Thyroid gland (tissue), 4 donors: ENCODE results near the gene TMEM97. TPM values are rescaled to one million over a fixed set of nuclear protein-coding genes. Genes with fewer than 3 reads are reported as not detected.

Experiments
- DNase-seq, 2 donors: peaks; one replicate each; pipeline ENCODE4 v3.0.0-alpha.2; 2019
- H3K27ac ChIP-seq, 3 donors: fragments of 200-600 bp; sonication (generic); 1 replicate in 2 of 3; 2 replicates in 1 of 3; pipeline ENCODE4 v1.5.1; 2016 to 2019; ENCODE audit warnings: mild to moderate bottlenecking in 1 of 3, moderate library complexity in 1 of 3
- H3K27me3 ChIP-seq: fragments of 200-600 bp; sonication (generic); one replicate; pipeline ENCODE4 v1.5.1; 2019
- H3K36me3 ChIP-seq, 2 donors: fragments of 200-600 bp; sonication (generic); one replicate each; pipeline ENCODE4 v1.5.1; 2016 to 2019
- H3K4me1 ChIP-seq, 2 donors: fragments of 200-600 bp; sonication (generic); one replicate each; pipeline ENCODE4 v1.5.1; 2017 to 2019
- H3K4me3 ChIP-seq, 3 donors: fragments of 200-600 bp; sonication (generic); replicated peaks in 1 of 3; 1 replicate in 2 of 3; 2 replicates in 1 of 3; pipeline ENCODE4 v1.5.1; 2016; ENCODE audit warnings: mild to moderate bottlenecking in 1 of 3
- H3K9me3 ChIP-seq: fragments of 200-600 bp; sonication (generic); one replicate; pipeline ENCODE4 v1.5.1; 2017
- CTCF ChIP-seq, 6 experiments: fragments of 200-600 bp in 3 of 6; fragments of 450-650 bp in 3 of 6; sonication (generic) in 3 of 6; IDR thresholded peaks; one replicate each; pipeline ENCODE4 v1.5.1; 2016 to 2019; ENCODE audit warnings: antibody characterized with exemption in 6 of 6, mild to moderate bottlenecking in 2 of 6, inconsistent platforms in 1 of 6, moderate library complexity in 1 of 6
- POLR2A ChIP-seq, 2 donors: fragments of 450-650 bp; IDR thresholded peaks; one replicate each; pipeline ENCODE4 v1.6.1; 2017; ENCODE audit warnings: antibody characterized with exemption in 2 of 2, mild to moderate bottlenecking in 2 of 2, moderate library complexity in 1 of 2
- WGBS, 2 donors: methylation state at CpG; one replicate each; pipeline ENCODE4 v1.1.5; 2017; 5-methylcytosine and 5-hydroxymethylcytosine counted together
- intact Hi-C: fragments of 100-400 bp; cut with DNase I; formaldehyde crosslinking; loops from one replicate; pipeline ENCODE4 v1.15.1; 2023
- total RNA-seq, 4 donors: library from RNA; depleted of rRNA; stranded (reverse); fragments of >200 nt; gene quantifications; one replicate each; pipeline ENCODE4 v1.2.3, GENCODE V29; 2016

The TMEM97 gene
- total RNA-seq, 4 donors from 2014 or later = 3.1 to 5.2 (median 4.5) TPM

DNA sequence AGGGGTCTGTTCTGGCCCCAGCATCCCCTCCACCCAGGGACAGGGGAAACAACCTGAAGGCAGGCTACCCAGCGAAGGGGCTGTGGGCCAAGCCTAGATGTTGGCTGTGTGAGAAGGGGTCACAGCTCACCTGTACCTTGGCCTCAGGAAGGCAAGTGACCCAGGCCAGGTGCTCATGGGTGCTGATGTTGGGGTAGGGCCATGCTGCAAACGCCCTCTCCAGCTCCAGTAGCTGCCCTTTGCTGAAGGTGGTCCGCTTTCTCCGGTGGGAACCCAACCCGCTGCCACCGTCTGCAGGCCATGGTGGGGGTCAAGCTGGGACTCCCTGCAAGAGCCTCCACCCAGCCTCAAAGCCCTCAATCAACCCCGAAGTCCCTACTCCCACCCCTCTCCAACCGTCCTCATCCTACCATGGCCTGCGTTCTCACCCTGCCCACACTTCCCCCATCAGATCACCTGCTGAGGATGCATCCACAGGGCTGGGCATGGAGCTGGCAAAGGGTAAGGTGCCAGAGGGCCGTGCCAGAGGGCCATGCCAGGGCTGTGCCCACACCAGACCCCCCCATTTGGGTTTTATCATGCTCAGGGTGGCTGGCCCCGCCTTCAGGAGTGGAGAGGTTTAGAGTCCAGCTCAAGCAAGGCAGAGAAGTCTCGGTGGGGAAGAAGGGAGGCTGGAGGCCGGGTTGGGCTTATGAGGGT is 45.8 kb downstream of the TMEM97 start, which contains the start of gene SEBOX:
Gene SEBOX (minus strand): TSS at position 535 of the 699 bp plus-strand sequence. CDS start 48 bp downstream, at position 487.
- Histone ChIP-seq H3K4me1 (no peaks in the 10 kb centered on the region), H3K9me3 (no peaks in the 10 kb centered on the region), H3K27me3 (no peaks in the 10 kb centered on the region), H3K27ac (no peak within 1 kb of the TSS), H3K4me3 (no peak within 1 kb of the TSS), H3K36me3 (peaks cover 27 to 34% of the 10 kb centered on the region in 2 donors)
- TF ChIP-seq CTCF (IDR thresholded peaks at IDR 0.05) (no peak), POLR2A (IDR thresholded peaks at IDR 0.05) (no peak)
- no peak for DNase-seq
- 95 to 97% methylated on average over 13 of the region's 13 CpGs for WGBS, 2 donors
- intact Hi-C loops = no loop called here

DNA sequence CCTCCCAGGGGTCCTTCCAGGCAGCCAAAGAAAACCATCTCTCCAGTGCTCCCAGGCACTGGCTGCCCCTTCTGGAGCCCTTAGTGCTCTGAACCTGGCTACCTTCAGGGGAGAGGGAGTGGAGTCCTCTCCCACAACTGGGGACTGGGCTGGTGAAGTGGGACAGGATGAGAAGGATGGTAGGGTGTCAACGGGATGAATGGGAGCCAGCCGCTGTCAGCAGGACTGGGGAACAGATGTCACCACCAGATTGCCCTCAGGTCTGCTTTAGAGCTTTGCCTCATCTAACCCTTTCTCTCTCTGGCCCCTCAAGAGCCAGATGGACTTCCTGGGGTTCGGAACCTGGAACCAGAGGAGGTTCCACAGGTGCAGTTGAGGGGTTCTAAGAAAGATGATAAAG is 46.5 kb downstream of the TMEM97 start:
- Histone ChIP-seq H3K27me3 (no peaks in the 10 kb centered on the region), H3K9me3 (no peaks in the 10 kb centered on the region), H3K4me1 (no peaks in the 10 kb centered on the region), H3K4me3 (no peak overlapping the region), H3K27ac (no peak overlapping the region), H3K36me3 (peaks cover 21 to 28% of the 10 kb centered on the region in 2 donors)
- no peak for DNase-seq
- intact Hi-C loops = no loop called here
- TF ChIP-seq POLR2A (IDR thresholded peaks at IDR 0.05) (no peak), CTCF (IDR thresholded peaks at IDR 0.05) (no peak)
- 90 to 95% methylated on average over 3 of the region's 3 CpGs for WGBS, 2 donors

DNA sequence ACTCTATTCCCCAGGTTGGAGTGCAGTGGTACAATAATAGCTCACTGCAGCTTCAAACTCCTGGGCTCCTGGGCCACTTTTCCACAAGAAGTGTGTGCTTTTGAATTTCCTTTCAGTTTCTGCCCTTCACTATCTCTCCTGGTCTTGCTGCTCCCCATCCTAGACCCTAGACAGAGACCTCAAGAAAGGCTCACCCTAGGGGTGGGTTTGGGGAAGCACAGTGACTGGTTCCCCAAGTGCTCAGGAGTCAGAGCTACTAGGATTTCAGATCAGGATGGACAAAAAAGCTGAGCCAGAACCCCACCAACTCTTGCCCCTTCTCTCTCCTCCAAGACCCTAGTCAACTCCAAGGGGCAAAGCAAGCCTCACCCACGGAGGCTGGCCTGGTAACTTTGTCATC is 47.6 kb downstream of the TMEM97 start:
- Histone ChIP-seq H3K9me3 (no peaks in the 10 kb centered on the region), H3K4me1 (peaks cover 2 to 10% of the 10 kb centered on the region in 2 donors), H3K36me3 (peaks cover 10 to 16% of the 10 kb centered on the region in 2 donors), H3K27ac (no peak overlapping the region), H3K27me3 (no peaks in the 10 kb centered on the region), H3K4me3 (no peak overlapping the region)
- 40% methylated on average over 1 of the region's 1 CpG; no CpG with 5 or more reads in 1 of the 2 donors for WGBS, 2 donors
- TF ChIP-seq CTCF (IDR thresholded peaks at IDR 0.05) (no peak), POLR2A (IDR thresholded peaks at IDR 0.05) (no peak)
- no peak for DNase-seq
- intact Hi-C loops = no loop called here

DNA sequence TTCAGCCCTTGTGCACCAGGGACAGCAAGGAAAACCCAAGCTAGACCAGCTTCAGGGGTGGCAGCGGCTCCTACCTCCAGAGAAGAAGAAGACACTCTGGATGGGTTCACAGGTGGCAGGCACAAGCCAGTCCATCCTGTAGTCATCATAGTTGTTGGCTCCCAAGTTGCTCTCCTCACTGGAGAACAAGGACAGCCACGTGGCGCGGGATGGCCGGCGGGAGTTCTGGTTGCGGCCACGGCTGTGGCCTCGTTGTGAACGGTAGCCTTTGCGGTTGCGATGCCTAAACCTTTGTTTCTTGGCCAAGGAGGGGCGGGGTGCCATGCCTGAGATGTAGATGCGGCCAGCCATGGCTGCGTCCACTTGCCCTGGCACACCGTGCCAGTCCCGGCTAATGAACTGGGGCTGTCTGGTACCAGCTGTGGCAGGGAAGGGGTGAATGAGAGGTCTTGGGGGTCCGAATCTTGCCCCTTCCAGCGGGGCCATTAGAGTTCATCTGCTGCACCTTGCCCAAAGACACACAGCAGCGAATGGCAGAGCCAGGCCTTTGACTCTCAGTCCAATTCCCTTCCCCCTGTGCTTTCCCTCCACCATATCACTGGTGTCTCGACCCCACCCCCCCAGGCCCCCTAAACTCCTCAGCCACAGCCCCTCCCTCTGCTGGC is 48.8 kb downstream of the TMEM97 start:
- 88 to 93% methylated on average over 17 to 20 of the region's 21 CpGs for WGBS, 2 donors
- H3K36me3 ChIP-seq = peaks cover 6 to 8% of the 10 kb centered on the region in 2 donors
- intact Hi-C loops = no loop called here

More for the DNA sequence above, 48.8 kb downstream of the TMEM97 start:
- no peaks in the 10 kb centered on the region for H3K27me3 ChIP-seq
- H3K9me3 ChIP-seq = no peaks in the 10 kb centered on the region
- no peak overlapping the region for H3K27ac ChIP-seq
- no peak overlapping the region for H3K4me3 ChIP-seq
- no peak for DNase-seq
- TF ChIP-seq CTCF (IDR thresholded peaks at IDR 0.05) = no peak
- TF ChIP-seq POLR2A (IDR thresholded peaks at IDR 0.05) = no peak
- peaks cover 12 to 22% of the 10 kb centered on the region in 2 donors for H3K4me1 ChIP-seq
